CD4-positive, alpha-beta T cell treated with Interleukin-6 for 4 hours (primary cell): Measurements from ENCODE around the gene ARL2BP.
"Not testable (repeated sequence)": the region's sequence is repeated elsewhere in the genome, so short reads cannot be mapped to it uniquely, and the experiment has no call there.

Source experiments
- DNase-seq: peaks from one replicate; pipeline ENCODE4 v3.0.0-alpha.2; 2020; ENCODE audit warnings: mixed read lengths

ARL2BP gene

GRCh38 chr16:57263541-57264351 lies 18.7 kb downstream of the ARL2BP start:
- no peak for DNase-seq

- no peak for DNase-seq
These were observed 19.3 kb downstream of the ARL2BP start for GRCh38 chr16:57264381-57264780.

GRCh38 chr16:57264950-57265371 lies 19.9 kb downstream of the ARL2BP start:
- peak; percentile 49 for DNase-seq

DNA sequence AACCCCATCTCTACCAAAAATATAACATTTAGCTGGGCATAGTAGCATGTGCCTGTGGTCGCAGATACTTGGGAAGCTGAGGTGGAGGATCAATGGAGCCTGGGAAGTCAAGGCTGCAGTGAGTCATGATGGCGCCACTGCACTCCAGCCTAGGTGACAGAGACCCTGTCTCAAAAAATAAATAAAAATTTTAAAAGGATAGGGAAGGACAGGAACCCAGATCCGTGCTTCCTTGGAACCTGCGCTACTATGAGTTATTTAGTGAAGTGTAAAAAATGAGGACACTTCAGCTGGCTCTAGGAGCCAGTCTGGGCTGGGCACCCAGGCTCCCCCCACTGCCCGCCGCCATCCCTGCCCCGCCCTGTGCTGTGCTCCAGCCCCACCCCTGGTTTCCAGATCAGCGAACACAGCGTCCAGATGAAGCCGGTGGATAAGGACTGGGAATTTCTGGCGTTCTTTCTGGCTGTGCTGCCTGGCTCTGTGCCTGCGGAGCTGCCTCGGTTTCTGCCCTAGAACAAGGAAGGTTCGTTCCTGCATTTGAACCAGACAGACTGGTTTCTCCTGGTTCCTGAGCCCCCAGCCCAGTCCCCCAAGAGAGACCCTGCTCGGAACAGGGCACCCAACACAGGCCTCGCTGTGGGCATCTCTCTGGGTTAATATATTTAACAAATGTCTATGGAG lies 20.9 kb downstream of the ARL2BP start:
- DNase-seq: no peak

GRCh38 chr16:57266531-57267260 lies 21.6 kb downstream of the ARL2BP start:
- peak; percentile 78 for DNase-seq

DNA sequence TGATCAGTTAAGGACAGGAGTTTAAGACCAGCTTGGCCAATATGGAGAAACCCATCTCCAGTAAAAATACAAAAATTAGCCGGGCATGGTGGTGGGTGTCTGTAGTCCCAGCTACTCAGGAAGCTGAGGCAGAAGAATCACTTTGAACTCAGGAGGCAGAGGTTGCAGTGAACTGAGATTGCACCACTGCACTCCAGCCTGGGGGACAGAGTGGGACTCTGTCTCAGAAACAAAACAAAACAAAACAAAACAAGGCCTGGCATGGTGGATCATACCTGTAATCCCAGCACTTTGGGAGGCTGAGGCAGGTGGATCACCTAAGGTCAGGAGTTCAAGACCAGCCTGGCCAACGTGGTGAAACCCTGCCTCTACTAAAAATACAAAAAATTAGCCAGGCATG lies 22.3 kb downstream of the ARL2BP start:
- peak; percentile 17 for DNase-seq

GRCh38 chr16:57268804-57269800 lies 24.0 kb downstream of the ARL2BP start:
- DNase-seq: peak; percentile 24

DNA sequence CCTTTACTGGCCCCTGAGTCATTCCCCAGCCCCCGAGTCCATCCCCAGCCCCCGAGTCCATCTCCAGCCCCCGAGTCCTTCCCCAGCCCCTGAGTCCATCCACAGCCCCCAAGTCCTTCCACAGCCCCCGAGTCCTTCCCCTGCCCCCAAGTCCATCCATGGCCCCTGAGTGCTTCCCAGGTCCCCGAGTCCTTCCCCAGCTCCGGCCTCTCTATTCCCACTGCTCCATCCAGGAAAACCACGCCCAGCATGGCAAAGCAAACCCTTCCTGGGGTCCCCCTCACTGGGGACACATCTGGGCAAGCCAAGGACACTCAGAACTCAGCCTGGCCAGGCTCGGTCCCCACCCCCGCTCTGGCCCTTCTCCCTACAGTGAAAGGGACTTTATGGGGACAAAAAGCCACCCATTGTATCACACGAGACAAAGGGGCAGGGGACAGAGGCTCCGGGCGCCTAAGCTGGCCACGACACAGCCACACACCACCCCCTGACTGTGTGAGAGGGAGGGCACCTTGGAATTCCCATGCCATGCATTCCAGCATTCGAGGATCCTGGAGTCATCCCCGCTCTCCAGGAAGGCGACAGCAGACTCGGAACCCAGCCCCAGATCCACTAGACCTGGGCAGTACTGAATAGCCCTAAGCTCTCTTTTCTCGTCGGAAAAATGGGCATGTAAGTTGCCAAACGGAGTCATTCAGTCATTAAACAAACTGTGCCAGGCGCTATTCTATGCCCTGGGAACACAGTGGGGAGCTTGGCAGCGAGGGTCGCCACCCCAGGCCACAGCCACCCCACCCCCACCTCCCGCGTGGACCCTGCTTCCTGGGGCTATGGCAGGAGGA lies 25.4 kb downstream of the ARL2BP start:
- no peak for DNase-seq

- no peak for DNase-seq
These were observed 25.9 kb downstream of the ARL2BP start for GRCh38 chr16:57271063-57271345.

- DNase-seq: no peak
These were observed 26.9 kb downstream of the ARL2BP start for GRCh38 chr16:57271867-57272495.

DNA sequence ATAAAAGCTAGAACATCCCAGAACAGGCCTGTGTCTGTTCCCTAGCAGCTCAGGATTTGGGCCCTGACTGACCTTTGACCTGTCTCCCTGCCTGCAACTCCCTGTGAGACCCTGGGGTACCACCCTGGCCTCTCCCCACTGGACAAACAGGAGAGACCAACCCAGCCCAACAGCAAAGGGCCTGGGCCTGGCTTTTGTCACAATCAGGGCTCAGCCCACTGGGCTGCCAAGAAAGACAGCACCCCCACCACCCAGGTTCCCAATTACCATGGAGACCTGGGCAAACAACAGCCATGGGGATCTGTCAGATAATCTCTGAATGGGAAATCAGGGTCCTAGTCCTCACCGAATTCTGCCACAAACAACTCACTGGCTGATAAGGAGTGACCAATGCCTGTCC lies 28.3 kb downstream of the ARL2BP start:
- no peak for DNase-seq

GRCh38 chr16:57273826-57274225 lies 28.8 kb downstream of the ARL2BP start:
- DNase-seq: no peak

DNA sequence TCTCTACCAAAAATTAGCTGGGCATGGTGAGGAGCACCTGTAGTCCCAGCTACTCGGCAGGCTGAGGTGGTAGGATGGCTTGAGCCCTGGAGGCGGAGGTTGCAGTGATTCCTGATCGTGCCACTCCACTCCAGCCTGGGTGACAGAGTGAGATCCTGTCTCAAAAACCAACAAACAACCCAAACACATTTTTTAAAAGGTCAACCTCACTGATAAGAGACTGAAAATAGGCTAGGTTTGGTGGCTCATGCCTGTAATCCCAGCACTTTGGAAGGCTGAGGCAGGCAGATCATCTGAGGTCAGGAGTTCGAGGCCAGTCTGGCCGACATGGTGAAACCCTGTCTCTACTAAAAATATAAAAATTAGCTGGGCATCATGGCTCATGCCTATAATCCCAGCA lies 30.9 kb downstream of the ARL2BP start:
- not testable (repeated sequence) for DNase-seq

DNA sequence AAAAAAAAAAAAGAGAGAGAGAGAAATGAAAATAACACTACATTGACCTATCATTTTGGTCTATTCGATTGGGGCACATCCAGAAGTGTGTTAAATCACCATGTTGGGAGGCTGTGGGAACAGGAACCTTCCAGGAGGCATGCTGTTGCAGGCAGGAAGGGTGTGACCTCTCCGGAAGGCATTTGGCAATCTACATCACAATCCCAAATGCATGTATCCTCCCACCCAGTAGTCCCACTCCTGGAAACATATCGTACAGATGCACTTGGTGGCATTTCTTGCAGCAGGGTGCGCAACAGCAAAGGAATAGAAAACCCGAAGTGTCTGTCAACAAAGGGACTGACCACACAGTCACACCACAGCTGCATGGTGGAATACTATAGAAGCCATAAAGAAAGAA lies 31.5 kb downstream of the ARL2BP start:
- DNase-seq: no peak

DNA sequence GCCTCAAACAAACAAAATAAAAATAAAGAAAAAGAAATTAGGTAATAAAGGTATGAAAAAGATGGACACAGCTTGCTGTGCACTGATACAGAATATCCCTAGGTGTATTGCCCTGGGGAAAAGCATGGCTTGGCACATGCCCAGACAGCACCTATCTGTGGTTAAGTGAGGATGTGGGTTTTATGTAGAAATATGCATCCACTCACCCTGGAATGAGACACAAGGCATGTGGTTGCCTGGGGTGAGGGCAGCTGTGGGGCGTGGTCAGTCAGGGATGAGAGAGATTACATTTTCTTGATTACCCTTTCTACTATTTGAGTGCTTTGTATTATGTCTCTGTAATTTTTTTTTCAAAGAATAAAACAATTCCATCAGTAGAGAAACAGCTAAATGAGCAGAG lies 32.5 kb downstream of the ARL2BP start:
- DNase-seq: peak; percentile 81

- no peak for DNase-seq
These were observed 33.4 kb downstream of the ARL2BP start for GRCh38 chr16:57278494-57278893.

DNA sequence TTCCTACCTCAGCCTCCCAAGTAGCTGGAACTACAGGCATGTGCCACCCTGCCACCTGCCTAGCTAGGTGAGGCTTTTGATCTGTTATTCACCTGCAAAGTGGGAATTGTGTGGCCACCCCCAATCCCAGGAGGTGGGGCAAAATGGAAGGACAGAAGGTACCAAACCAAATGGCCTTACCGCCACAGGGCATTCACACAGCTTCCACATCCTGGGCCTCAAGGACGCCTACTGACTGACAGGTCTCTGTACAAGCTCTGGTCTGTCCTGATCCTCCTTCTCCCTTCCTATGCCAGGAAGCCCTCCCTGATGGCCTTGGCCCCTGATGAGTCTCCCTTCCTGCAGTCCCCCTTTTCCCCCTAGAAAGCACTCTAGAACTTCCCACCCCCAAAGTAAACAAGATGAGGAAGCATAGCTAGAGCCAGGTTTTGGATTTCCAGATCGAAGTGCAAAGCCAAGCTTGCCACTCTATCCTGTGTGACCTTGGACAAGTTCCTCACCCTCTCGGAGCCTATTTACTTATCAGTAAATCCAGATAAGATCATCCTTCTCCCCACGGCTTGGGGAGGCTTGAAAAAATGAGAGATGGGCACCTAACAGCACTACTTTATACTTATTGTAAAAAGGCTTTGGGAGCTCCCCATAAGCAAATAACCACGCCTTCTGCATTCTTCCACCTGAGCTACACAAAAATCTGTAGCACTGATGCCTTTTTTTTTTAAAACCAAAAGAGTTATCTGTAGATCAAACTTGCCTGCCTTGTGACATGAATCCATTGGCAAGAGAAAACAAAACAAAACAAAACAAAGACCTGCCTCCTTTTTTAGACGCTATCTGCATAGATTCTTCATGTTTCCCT lies 35.0 kb downstream of the ARL2BP start:
- no peak for DNase-seq

- no peak for DNase-seq
These were observed 36.7 kb downstream of the ARL2BP start for GRCh38 chr16:57281791-57282190.

GRCh38 chr16:57282510-57283213 lies 37.6 kb downstream of the ARL2BP start:
- no peak for DNase-seq
